Loucy (cell line): ENCODE results near the gene PREX1.

ENCODE experiments used
- EZH2phosphoT487 ChIP-seq: fragments of 200-600 bp; IDR thresholded peaks from 2 replicates; pipeline ENCODE4 v1.6.1; 2018; ENCODE audit warnings: antibody characterized with exemption, mild to moderate bottlenecking, moderate library complexity, borderline replicate concordance
- TF ChIP-seq, protein P1 (sequence below): fragments of 200-600 bp; sonication (generic); conservative IDR thresholded peaks from 2 replicates; pipeline ENCODE4 v1.5.1; 2014; ENCODE audit warnings: mild to moderate bottlenecking, antibody characterized with exemption, low read length

DNA sequence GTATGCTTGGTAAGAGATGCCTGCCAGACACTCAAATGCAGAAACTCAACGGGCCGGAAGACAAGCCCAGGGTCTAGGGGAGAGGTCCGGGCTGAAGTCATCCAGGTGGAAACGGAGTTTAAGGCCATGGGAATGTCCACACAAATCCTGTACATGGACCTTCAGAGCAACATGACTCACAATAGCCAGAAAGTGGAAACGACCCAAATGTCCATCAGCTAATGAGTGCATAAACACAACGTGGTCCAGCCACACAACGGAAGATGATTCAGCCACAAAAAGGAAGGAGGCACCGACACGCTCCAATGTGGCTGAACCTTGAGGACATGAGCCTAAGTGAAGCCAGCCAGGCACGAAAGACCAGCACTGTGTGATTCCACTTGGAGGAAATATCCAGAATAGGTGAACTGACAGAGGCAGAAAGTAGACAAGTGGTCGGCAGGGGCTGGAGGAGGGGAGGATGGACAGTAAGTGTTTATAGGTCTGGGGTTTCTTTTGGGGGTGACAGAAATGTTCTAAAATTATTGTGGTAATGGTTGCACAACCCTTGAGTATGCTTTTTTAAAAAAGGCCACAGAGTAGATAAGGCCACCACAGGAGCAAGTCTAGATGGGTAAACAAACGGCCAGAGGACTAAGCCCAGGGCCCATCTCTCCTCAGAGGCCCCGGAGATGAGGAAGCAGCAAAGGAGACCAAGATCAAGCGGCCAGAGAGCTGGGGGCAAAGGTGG is 105.6 kb downstream of the PREX1 start:
- TF ChIP-seq, protein P1, sequence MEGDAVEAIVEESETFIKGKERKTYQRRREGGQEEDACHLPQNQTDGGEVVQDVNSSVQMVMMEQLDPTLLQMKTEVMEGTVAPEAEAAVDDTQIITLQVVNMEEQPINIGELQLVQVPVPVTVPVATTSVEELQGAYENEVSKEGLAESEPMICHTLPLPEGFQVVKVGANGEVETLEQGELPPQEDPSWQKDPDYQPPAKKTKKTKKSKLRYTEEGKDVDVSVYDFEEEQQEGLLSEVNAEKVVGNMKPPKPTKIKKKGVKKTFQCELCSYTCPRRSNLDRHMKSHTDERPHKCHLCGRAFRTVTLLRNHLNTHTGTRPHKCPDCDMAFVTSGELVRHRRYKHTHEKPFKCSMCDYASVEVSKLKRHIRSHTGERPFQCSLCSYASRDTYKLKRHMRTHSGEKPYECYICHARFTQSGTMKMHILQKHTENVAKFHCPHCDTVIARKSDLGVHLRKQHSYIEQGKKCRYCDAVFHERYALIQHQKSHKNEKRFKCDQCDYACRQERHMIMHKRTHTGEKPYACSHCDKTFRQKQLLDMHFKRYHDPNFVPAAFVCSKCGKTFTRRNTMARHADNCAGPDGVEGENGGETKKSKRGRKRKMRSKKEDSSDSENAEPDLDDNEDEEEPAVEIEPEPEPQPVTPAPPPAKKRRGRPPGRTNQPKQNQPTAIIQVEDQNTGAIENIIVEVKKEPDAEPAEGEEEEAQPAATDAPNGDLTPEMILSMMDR = no peak
- TF ChIP-seq EZH2phosphoT487 = no peak
